ENCODE data around the gene TPGS1. TPM values are rescaled to one million over a fixed set of nuclear protein-coding genes. Genes with fewer than 3 reads are reported as not detected.

Gene TPGS1
- total and polyA plus RNA-seq, 4 donors, result 12.2 to 32.7 (median 25.5) TPM

- ATAC-seq (ENCODE audit: insufficient read depth, low FRiP score), result no peak
- Histone ChIP-seq H3K9ac (ENCODE audit: insufficient read depth in 1 of 2, low read length in 2 of 2) (no peak overlapping the region), H3K4me1 (ENCODE audit: control insufficient read depth in 5 of 5, insufficient read depth in 5 of 5, low read length in 5 of 5) (peaks cover 0 to 4% (median 2%) of the 10 kb centered on the region in 5 donors), H3K27ac (ENCODE audit: low read depth in 1 of 2, low read length in 1 of 2) (no peak overlapping the region), H3K4me3 (no peak overlapping the region), H3K27me3 (ENCODE audit: control insufficient read depth in 3 of 3, insufficient read depth in 3 of 3, low read length in 2 of 3) (peaks cover 0 to 12% (median 0%) of the 10 kb centered on the region in 3 donors), H3K9me3 (ENCODE audit: control insufficient read depth in 4 of 4, insufficient read depth in 3 of 4, low read length in 3 of 4) (peaks cover 0 to 8% (median 3%) of the 10 kb centered on the region in 4 donors), H3K36me3 (ENCODE audit: control insufficient read depth in 4 of 4, insufficient read depth in 4 of 4, low read length in 4 of 4) (no peaks in the 10 kb centered on the region)
- DNase-seq, result no peak
- 58 to 64% methylated on average over 20 of the region's 20 CpGs for WGBS, 2 donors
- no peak for TF ChIP-seq CTCF (IDR thresholded peaks at IDR 0.05; ENCODE audit: control extremely low read depth, extremely low read depth)
Observed at GRCh38 chr19:482186-483041, 24.9 kb upstream of the TPGS1 start.

- Histone ChIP-seq H3K27ac (ENCODE audit: low read depth in 1 of 2, low read length in 1 of 2) (no peak overlapping the region), H3K4me3 (no peak overlapping the region), H3K9me3 (ENCODE audit: control insufficient read depth in 4 of 4, insufficient read depth in 3 of 4, low read length in 3 of 4) (peaks cover 0 to 8% (median 3%) of the 10 kb centered on the region in 4 donors), H3K9ac (ENCODE audit: insufficient read depth in 1 of 2, low read length in 2 of 2) (no peak overlapping the region), H3K27me3 (ENCODE audit: control insufficient read depth in 3 of 3, insufficient read depth in 3 of 3, low read length in 2 of 3) (peaks cover 0 to 12% (median 0%) of the 10 kb centered on the region in 3 donors), H3K36me3 (ENCODE audit: control insufficient read depth in 4 of 4, insufficient read depth in 4 of 4, low read length in 4 of 4) (no peaks in the 10 kb centered on the region), H3K4me1 (ENCODE audit: control insufficient read depth in 5 of 5, insufficient read depth in 5 of 5, low read length in 5 of 5) (peaks cover 0 to 4% (median 2%) of the 10 kb centered on the region in 5 donors)
- DNase-seq, result no peak
- WGBS, 2 donors, result 54 to 62% methylated on average over 21 of the region's 21 CpGs
- no peak for ATAC-seq (ENCODE audit: insufficient read depth, low FRiP score)
- TF ChIP-seq CTCF (IDR thresholded peaks at IDR 0.05; ENCODE audit: control extremely low read depth, extremely low read depth), result no peak
Observed at GRCh38 chr19:483332-484072, 23.8 kb upstream of the TPGS1 start.

- Histone ChIP-seq H3K27me3 (ENCODE audit: control insufficient read depth in 3 of 3, insufficient read depth in 3 of 3, low read length in 2 of 3) (peaks cover 0 to 12% (median 0%) of the 10 kb centered on the region in 3 donors), H3K4me3 (no peak overlapping the region), H3K36me3 (ENCODE audit: control insufficient read depth in 4 of 4, insufficient read depth in 4 of 4, low read length in 4 of 4) (no peaks in the 10 kb centered on the region), H3K9ac (ENCODE audit: insufficient read depth in 1 of 2, low read length in 2 of 2) (no peak overlapping the region), H3K4me1 (ENCODE audit: control insufficient read depth in 5 of 5, insufficient read depth in 5 of 5, low read length in 5 of 5) (peaks cover 0 to 5% (median 0%) of the 10 kb centered on the region in 5 donors), H3K9me3 (ENCODE audit: control insufficient read depth in 4 of 4, insufficient read depth in 3 of 4, low read length in 3 of 4) (peaks cover 0 to 8% (median 3%) of the 10 kb centered on the region in 4 donors), H3K27ac (ENCODE audit: low read depth in 1 of 2, low read length in 1 of 2) (no peak overlapping the region)
- ATAC-seq (ENCODE audit: insufficient read depth, low FRiP score) (no peak), DNase-seq (no peak)
- TF ChIP-seq CTCF (IDR thresholded peaks at IDR 0.05; ENCODE audit: control extremely low read depth, extremely low read depth), result no peak
- 66 to 76% methylated on average over 15 of the region's 15 CpGs for whole genome bisulfite sequencing, 2 donors
Observed at GRCh38 chr19:484494-484893, 22.8 kb upstream of the TPGS1 start.
